Testis (tissue), 2 donors: Measurements from ENCODE around the gene OR2B6.

ENCODE experiments used
- CTCF ChIP-seq, 3 experiments: fragments of 450-650 bp in 2 of 3; fragments of 200-600 bp in 1 of 3; sonication (generic) in 1 of 3; IDR thresholded peaks; one replicate each; pipeline ENCODE4 v1.5.1; 2016 to 2019; ENCODE audit warnings: antibody characterized with exemption in 3 of 3, mild to moderate bottlenecking in 2 of 3, moderate library complexity in 1 of 3
- POLR2A ChIP-seq: fragments of 450-650 bp; IDR thresholded peaks from one replicate; pipeline ENCODE4 v1.6.1; 2017; ENCODE audit warnings: antibody characterized with exemption, mild to moderate bottlenecking, moderate library complexity

GRCh38 chr6:28003661-28004060 is 46.6 kb downstream of the OR2B6 start:
- no peak for TF ChIP-seq POLR2A
- TF ChIP-seq CTCF (IDR thresholded peaks at IDR 0.05), result no peak
